ENCODE results near the gene LPP. TPM values are rescaled to one million over a fixed set of nuclear protein-coding genes. Genes with fewer than 3 reads are reported as not detected.

LPP gene
- total RNA-seq, 1 experiment from 2014 or later: 20.4 TPM

DNA sequence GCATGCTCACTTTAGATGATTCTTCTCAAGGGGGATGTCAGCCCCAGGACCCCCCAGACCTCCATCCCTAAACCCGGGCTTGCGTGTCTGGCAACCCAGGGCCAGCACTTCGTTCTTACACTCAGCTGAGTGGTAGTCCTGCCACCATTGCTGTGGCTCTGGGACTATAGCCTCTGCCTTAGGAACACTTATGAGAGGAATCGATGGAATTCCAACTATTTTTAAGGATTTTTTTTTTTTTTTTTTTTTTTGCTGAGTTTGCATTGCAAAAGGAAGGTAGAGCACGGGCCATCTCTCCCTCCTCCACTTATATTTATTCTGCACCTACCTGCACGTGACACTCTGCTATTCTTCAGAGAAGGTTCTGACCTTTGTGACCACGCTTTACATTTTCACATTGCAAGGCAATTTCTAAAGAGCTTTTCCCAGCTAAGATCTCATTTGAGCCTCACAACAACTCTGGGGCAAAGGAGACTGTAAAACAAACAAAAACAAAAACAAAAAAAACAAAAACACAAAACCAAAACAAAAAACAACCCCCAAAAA lies 113.9 kb downstream of the LPP start:
- intact Hi-C loops (cut with micrococcal nuclease): loop anchor here (2.0 to 10.0 kb wide), 3 partner anchors 137 to 684 kb away; no protein-coding TSS in a partner anchor
- Histone ChIP-seq H4K20me1 (ENCODE audit: low read length) (no peaks in the 10 kb centered on the region), H3K9ac (ENCODE audit: low read length) (no peak overlapping the region), H3K27me3 (ENCODE audit: low read length) (no peaks in the 10 kb centered on the region), H3K4me2 (ENCODE audit: low read length) (no peak overlapping the region), H3F3A (ENCODE audit: low read length, unreplicated experiment) (peaks cover 9% of the 10 kb centered on the region), H2AFZ (ENCODE audit: low read length) (no peak overlapping the region), H3K9me2 (replicated peaks; ENCODE audit: low read length) (no peaks in the 10 kb centered on the region), H3K79me2 (ENCODE audit: low read length) (peaks cover 46% of the 10 kb centered on the region), H3K4me1 (ENCODE audit: insufficient read depth, low read length) (peaks cover 86% of the 10 kb centered on the region), H3K9me3 (ENCODE audit: low read length) (no peaks in the 10 kb centered on the region), H3K4me3 (ENCODE audit: low read length) (no peak overlapping the region), H3K36me3 (ENCODE audit: low read depth, low read length) (no peaks in the 10 kb centered on the region), H3K27ac (ENCODE audit: low read length) (no peak overlapping the region)
- CTCF ChIA-PET: no interaction called here
- no peak for TF ChIP-seq EZH2 (IDR thresholded peaks at IDR 0.05; ENCODE audit: low read length, unreplicated experiment)
- TF ChIP-seq, protein P1, sequence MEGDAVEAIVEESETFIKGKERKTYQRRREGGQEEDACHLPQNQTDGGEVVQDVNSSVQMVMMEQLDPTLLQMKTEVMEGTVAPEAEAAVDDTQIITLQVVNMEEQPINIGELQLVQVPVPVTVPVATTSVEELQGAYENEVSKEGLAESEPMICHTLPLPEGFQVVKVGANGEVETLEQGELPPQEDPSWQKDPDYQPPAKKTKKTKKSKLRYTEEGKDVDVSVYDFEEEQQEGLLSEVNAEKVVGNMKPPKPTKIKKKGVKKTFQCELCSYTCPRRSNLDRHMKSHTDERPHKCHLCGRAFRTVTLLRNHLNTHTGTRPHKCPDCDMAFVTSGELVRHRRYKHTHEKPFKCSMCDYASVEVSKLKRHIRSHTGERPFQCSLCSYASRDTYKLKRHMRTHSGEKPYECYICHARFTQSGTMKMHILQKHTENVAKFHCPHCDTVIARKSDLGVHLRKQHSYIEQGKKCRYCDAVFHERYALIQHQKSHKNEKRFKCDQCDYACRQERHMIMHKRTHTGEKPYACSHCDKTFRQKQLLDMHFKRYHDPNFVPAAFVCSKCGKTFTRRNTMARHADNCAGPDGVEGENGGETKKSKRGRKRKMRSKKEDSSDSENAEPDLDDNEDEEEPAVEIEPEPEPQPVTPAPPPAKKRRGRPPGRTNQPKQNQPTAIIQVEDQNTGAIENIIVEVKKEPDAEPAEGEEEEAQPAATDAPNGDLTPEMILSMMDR (conservative IDR thresholded peaks at IDR 0.05; ENCODE audit: low read depth, low read length): no peak
- TF ChIP-seq EZH2phosphoT487 (IDR thresholded peaks at IDR 0.05; ENCODE audit: borderline replicate concordance, low read length): no peak
- ATAC-seq (no peak), DNase-seq (no peak)
- POLR2A ChIA-PET (ENCODE audit: unreplicated experiment): no interaction called here
- no TSS peak for BruUV-seq (replicated peaks)

GRCh38 chr3:188268336-188268735 lies 114.4 kb downstream of the LPP start:
- Histone ChIP-seq H3K27me3 (ENCODE audit: low read length) (no peaks in the 10 kb centered on the region), H3F3A (ENCODE audit: low read length, unreplicated experiment) (peaks cover 9% of the 10 kb centered on the region), H3K9me2 (replicated peaks; ENCODE audit: low read length) (no peaks in the 10 kb centered on the region), H3K4me2 (ENCODE audit: low read length) (no peak overlapping the region), H3K4me1 (ENCODE audit: insufficient read depth, low read length) (peaks cover 89% of the 10 kb centered on the region), H3K36me3 (ENCODE audit: low read depth, low read length) (no peaks in the 10 kb centered on the region), H3K27ac (ENCODE audit: low read length) (no peak overlapping the region), H3K9me3 (ENCODE audit: low read length) (no peaks in the 10 kb centered on the region), H3K4me3 (ENCODE audit: low read length) (no peak overlapping the region), H4K20me1 (ENCODE audit: low read length) (no peaks in the 10 kb centered on the region), H2AFZ (ENCODE audit: low read length) (no peak overlapping the region), H3K79me2 (ENCODE audit: low read length) (peaks cover 46% of the 10 kb centered on the region), H3K9ac (ENCODE audit: low read length) (no peak overlapping the region)
- BruUV-seq (replicated peaks): no TSS peak
- ChIA-PET CTCF (no interaction called here), POLR2A (ENCODE audit: unreplicated experiment) (no interaction called here)
- TF ChIP-seq EZH2 (IDR thresholded peaks at IDR 0.05; ENCODE audit: low read length, unreplicated experiment): no peak
- TF ChIP-seq, protein P1 (conservative IDR thresholded peaks at IDR 0.05; ENCODE audit: low read depth, low read length): no peak
- DNase-seq: no peak
- no peak for ATAC-seq
- intact Hi-C loops (cut with micrococcal nuclease): loop anchor here (5.0 to 10.0 kb wide), 2 partner anchors 354 to 684 kb away; no protein-coding TSS in a partner anchor

DNA sequence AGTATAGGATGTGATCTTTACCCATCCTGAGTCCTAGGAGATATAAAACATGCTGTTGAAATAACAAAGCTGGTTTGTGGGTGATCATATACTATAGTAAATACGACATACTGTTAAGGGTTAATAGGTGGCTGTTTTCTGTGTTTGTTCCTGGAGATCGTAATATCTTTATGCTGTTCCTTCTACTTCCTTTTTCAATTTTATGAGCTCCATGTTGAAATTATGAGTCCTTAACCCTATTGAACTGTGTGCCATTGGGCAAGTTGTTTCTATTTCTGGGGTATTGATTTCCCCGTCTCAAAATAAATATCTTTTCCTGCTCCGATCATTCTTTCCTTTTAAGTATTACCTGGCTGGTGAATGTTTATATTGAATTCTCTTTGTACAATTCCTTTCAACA lies 115.1 kb downstream of the LPP start:
- peaks cover 9% of the 10 kb centered on the region for H3F3A ChIP-seq (ENCODE audit: low read length, unreplicated experiment)
- H3K9me2 ChIP-seq (replicated peaks; ENCODE audit: low read length): no peaks in the 10 kb centered on the region
- BruUV-seq (replicated peaks): no TSS peak
- intact Hi-C loops (cut with micrococcal nuclease): loop anchor here (5.0 to 10.0 kb wide), 2 partner anchors 354 to 683 kb away; no protein-coding TSS in a partner anchor
- H3K4me1 ChIP-seq (ENCODE audit: insufficient read depth, low read length): peaks cover 86% of the 10 kb centered on the region
- H3K9ac ChIP-seq (ENCODE audit: low read length): no peak overlapping the region
- H2AFZ ChIP-seq (ENCODE audit: low read length): no peak overlapping the region
- H3K36me3 ChIP-seq (ENCODE audit: low read depth, low read length): no peaks in the 10 kb centered on the region
- H3K4me3 ChIP-seq (ENCODE audit: low read length): no peak overlapping the region
- H3K27ac ChIP-seq (ENCODE audit: low read length): no peak overlapping the region
- peaks cover 43% of the 10 kb centered on the region for H3K79me2 ChIP-seq (ENCODE audit: low read length)
- no peak for DNase-seq
- TF ChIP-seq EZH2 (IDR thresholded peaks at IDR 0.05; ENCODE audit: low read length, unreplicated experiment) (no peak), EZH2phosphoT487 (IDR thresholded peaks at IDR 0.05; ENCODE audit: borderline replicate concordance, low read length) (no peak)
- TF ChIP-seq, protein P1 (conservative IDR thresholded peaks at IDR 0.05; ENCODE audit: low read depth, low read length): no peak
- no peaks in the 10 kb centered on the region for H3K9me3 ChIP-seq (ENCODE audit: low read length)
- CTCF ChIA-PET: no interaction called here
- ATAC-seq: no peak
- no peaks in the 10 kb centered on the region for H4K20me1 ChIP-seq (ENCODE audit: low read length)
- POLR2A ChIA-PET (ENCODE audit: unreplicated experiment): interaction anchor here (0.5 to 0.9 kb wide), 2 partner anchors 61 to 116 kb away, joined by 3 to 8 read pairs; no protein-coding TSS in a partner anchor
- H3K27me3 ChIP-seq (ENCODE audit: low read length): no peaks in the 10 kb centered on the region
- no peak overlapping the region for H3K4me2 ChIP-seq (ENCODE audit: low read length)

All from PC-3 (cell line).